AG04449 (cell line): ENCODE measurements around the gene PSKH1.

Source experiments
- CTCF ChIA-PET: fragments of 350-600 bp; formaldehyde crosslinking; extraction: SDS; loops from one replicate; lab custom pipeline; 2021; ENCODE audit warnings: antibody characterized with exemption; lab: Yijun Ruan, JAX
- POLR2A ChIA-PET: fragments of 400-600, 350-600 bp; formaldehyde crosslinking; extraction: SDS; loops from one replicate; lab custom pipeline; 2020; ENCODE audit warnings: antibody characterized with exemption, inconsistent platforms; lab: Yijun Ruan, JAX
- DNase-seq: peaks from one replicate; pipeline ENCODE4 v3.0.0-alpha.2; 2010; ENCODE audit warnings: low read depth, low spot score
- H3K4me3 ChIP-seq: 2 replicates; pipeline ENCODE4 v1.5.1; 2011; ENCODE audit warnings: low read depth, mild to moderate bottlenecking, control low read depth, low read length
- CTCF ChIP-seq: IDR thresholded peaks from one replicate; pipeline ENCODE4 v1.5.1; 2011; ENCODE audit warnings: mild to moderate bottlenecking, moderate library complexity, low read length, control low read depth, inconsistent platforms; ENCODE audit not compliant: insufficient read depth; ENCODE audit errors: missing control alignments

PSKH1 gene

GRCh38 chr16:67881621-67882161 lies 11.4 kb upstream of the PSKH1 start:
- H3K4me3 ChIP-seq = no peak overlapping the region
- ChIA-PET CTCF (interaction anchor here (1.0 to 11.9 kb wide), 11 partner anchors 7 to 347 kb away, joined by 3 to 196 read pairs (median 33); partner anchors contain the start of genes CTRL, EDC4, NUTF2 and PSKH1), POLR2A (interaction anchor here (1.1 kb wide), 1 partner anchor 54 kb away, joined by 3 read pairs; no protein-coding TSS in a partner anchor)
- TF ChIP-seq CTCF = no peak
- no peak for DNase-seq

- POLR2A ChIA-PET = interaction anchor here (1.1 kb wide), 1 partner anchor 53 kb away, joined by 3 read pairs; no protein-coding TSS in a partner anchor
- no peak for TF ChIP-seq CTCF
- CTCF ChIA-PET = interaction anchor here (1.0 to 11.9 kb wide), 26 partner anchors 8 to 348 kb away, joined by 3 to 196 read pairs (median 12); partner anchors contain the start of genes CENPT, CTRL, EDC4 and PSKH1
Observed at GRCh38 chr16:67882374-67883145, 10.5 kb upstream of the PSKH1 start.

GRCh38 chr16:67883146-67883871 lies 9.7 kb upstream of the PSKH1 start:
- POLR2A ChIA-PET = interaction anchor here (1.1 kb wide), 2 partner anchors 10 to 52 kb away, joined by 3 read pairs; partner anchors contain the start of gene PSKH1
- no peak for DNase-seq
- no peak overlapping the region for H3K4me3 ChIP-seq
- CTCF ChIA-PET = interaction anchor here (0.7 to 11.9 kb wide), 42 partner anchors 8 to 362 kb away, joined by 3 to 196 read pairs (median 7); partner anchors contain the start of genes CENPT, CTRL, EDC4 and PSKH1
- no peak for TF ChIP-seq CTCF

More at GRCh38 chr16:67882374-67883145, 10.5 kb upstream of the PSKH1 start:
- H3K4me3 ChIP-seq = no peak overlapping the region
- DNase-seq = no peak

GRCh38 chr16:67883872-67884261 lies 9.2 kb upstream of the PSKH1 start:
- DNase-seq = no peak
- ChIA-PET POLR2A (interaction anchor here (1.1 kb wide), 1 partner anchor 9 kb away, joined by 3 read pairs; the partner anchor contains the start of gene PSKH1), CTCF (interaction anchor here (0.6 to 11.9 kb wide), 45 partner anchors 8 to 363 kb away, joined by 3 to 196 read pairs (median 6); partner anchors contain the start of genes CENPT, CTRL, EDC4 and PSKH1)
- TF ChIP-seq CTCF = peak; percentile 88
- no peak overlapping the region for H3K4me3 ChIP-seq

GRCh38 chr16:67884684-67885083 lies 8.4 kb upstream of the PSKH1 start, which contains the start of gene NRN1L:
TSS of gene NRN1L (plus strand) at chr16:67884885. CDS start at chr16:67884904, 19 bp downstream.
- CTCF ChIA-PET = interaction anchor here (0.7 to 11.9 kb wide), 31 partner anchors 8 to 372 kb away, joined by 3 to 196 read pairs (median 10); partner anchors contain the start of genes CTRL, EDC4, PSKH1 and PSMB10
- DNase-seq = peak; percentile 37
- TF ChIP-seq CTCF = no peak
- H3K4me3 ChIP-seq = no peak within 1 kb of the TSS
- POLR2A ChIA-PET = interaction anchor here (0.6 to 1.1 kb wide), 3 partner anchors 8 to 57 kb away, joined by 3 to 5 read pairs (median 3); partner anchors contain the start of gene PSKH1
